ENCODE results near the gene APOBEC2. TPM values are rescaled to one million over a fixed set of nuclear protein-coding genes. Genes with fewer than 3 reads are reported as not detected.
A peak's percentile ranks its signal among the peaks of the same experiment; 100 is the strongest.

Gene APOBEC2
- total and polyA plus RNA-seq, 2 of the 13 experiments (the other 11 are each of a cell fraction or from before 2014, with no cell fraction given): 0.09 TPM; not detected in 1

- TF ChIP-seq, protein P1, sequence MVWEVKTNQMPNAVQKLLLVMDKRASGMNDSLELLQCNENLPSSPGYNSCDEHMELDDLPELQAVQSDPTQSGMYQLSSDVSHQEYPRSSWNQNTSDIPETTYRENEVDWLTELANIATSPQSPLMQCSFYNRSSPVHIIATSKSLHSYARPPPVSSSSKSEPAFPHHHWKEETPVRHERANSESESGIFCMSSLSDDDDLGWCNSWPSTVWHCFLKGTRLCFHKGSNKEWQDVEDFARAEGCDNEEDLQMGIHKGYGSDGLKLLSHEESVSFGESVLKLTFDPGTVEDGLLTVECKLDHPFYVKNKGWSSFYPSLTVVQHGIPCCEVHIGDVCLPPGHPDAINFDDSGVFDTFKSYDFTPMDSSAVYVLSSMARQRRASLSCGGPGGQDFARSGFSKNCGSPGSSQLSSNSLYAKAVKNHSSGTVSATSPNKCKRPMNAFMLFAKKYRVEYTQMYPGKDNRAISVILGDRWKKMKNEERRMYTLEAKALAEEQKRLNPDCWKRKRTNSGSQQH (CRISPR knock-in tag; IDR thresholded peaks at IDR 0.05; ENCODE audit: low read depth): no peak
- no peak for TF ChIP-seq CREB1 (IDR thresholded peaks at IDR 0.05)
- no peak for TF ChIP-seq CREB1 (CRISPR knock-in tag; IDR thresholded peaks at IDR 0.05)
- TF ChIP-seq JARID2 (CRISPR knock-in tag; IDR thresholded peaks at IDR 0.05; ENCODE audit: insufficient replicate concordance): peak; percentile 9
- TF ChIP-seq DR1 (CRISPR knock-in tag; IDR thresholded peaks at IDR 0.05): no peak
- no peak for TF ChIP-seq GZF1 (CRISPR knock-in tag; IDR thresholded peaks at IDR 0.05)
- TF ChIP-seq IKZF5 (CRISPR knock-in tag; IDR thresholded peaks at IDR 0.05): no peak
- no peak for TF ChIP-seq SATB2 (CRISPR knock-in tag; IDR thresholded peaks at IDR 0.05)
- TF ChIP-seq ZNF549 (CRISPR knock-in tag; IDR thresholded peaks at IDR 0.05): no peak
- peak; percentile 78; the same call in 1 of the 2 replicates for TF ChIP-seq MTA1 (CRISPR knock-in tag; IDR thresholded peaks at IDR 0.05; ENCODE audit: borderline replicate concordance)
- TF ChIP-seq ZNF616 (CRISPR knock-in tag; IDR thresholded peaks at IDR 0.05; ENCODE audit: low read depth): no peak
- no peak for TF ChIP-seq NCOR1 (IDR thresholded peaks at IDR 0.05; ENCODE audit: borderline replicate concordance, low read length)
- TF ChIP-seq, protein P2, sequence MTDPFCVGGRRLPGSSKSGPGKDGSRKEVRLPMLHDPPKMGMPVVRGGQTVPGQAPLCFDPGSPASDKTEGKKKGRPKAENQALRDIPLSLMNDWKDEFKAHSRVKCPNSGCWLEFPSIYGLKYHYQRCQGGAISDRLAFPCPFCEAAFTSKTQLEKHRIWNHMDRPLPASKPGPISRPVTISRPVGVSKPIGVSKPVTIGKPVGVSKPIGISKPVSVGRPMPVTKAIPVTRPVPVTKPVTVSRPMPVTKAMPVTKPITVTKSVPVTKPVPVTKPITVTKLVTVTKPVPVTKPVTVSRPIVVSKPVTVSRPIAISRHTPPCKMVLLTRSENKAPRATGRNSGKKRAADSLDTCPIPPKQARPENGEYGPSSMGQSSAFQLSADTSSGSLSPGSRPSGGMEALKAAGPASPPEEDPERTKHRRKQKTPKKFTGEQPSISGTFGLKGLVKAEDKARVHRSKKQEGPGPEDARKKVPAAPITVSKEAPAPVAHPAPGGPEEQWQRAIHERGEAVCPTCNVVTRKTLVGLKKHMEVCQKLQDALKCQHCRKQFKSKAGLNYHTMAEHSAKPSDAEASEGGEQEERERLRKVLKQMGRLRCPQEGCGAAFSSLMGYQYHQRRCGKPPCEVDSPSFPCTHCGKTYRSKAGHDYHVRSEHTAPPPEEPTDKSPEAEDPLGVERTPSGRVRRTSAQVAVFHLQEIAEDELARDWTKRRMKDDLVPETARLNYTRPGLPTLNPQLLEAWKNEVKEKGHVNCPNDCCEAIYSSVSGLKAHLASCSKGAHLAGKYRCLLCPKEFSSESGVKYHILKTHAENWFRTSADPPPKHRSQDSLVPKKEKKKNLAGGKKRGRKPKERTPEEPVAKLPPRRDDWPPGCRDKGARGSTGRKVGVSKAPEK (CRISPR knock-in tag; IDR thresholded peaks at IDR 0.05; ENCODE audit: borderline replicate concordance): peak; percentile 87; the same call in 1 of the 2 replicates
- no peak for TF ChIP-seq CHD2 (IDR thresholded peaks at IDR 0.05; ENCODE audit: low read depth, low read length)
- TF ChIP-seq, protein P3, sequence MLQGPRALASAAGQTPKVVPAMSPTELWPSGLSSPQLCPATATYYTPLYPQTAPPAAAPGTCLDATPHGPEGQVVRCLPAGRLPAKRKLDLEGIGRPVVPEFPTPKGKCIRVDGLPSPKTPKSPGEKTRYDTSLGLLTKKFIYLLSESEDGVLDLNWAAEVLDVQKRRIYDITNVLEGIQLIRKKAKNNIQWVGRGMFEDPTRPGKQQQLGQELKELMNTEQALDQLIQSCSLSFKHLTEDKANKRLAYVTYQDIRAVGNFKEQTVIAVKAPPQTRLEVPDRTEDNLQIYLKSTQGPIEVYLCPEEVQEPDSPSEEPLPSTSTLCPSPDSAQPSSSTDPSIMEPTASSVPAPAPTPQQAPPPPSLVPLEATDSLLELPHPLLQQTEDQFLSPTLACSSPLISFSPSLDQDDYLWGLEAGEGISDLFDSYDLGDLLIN (CRISPR knock-in tag; IDR thresholded peaks at IDR 0.05; ENCODE audit: borderline replicate concordance): no peak
- no peak; the same call in 1 of the 2 replicates for TF ChIP-seq GMEB1 (CRISPR knock-in tag; IDR thresholded peaks at IDR 0.05; ENCODE audit: borderline replicate concordance)
- TF ChIP-seq CBX2 (IDR thresholded peaks at IDR 0.05; ENCODE audit: low read depth, low read length): no peak
- no peak for TF ChIP-seq CBX2 (CRISPR knock-in tag; IDR thresholded peaks at IDR 0.05; ENCODE audit: low read depth)
- TF ChIP-seq ZKSCAN8 (CRISPR knock-in tag; IDR thresholded peaks at IDR 0.05; ENCODE audit: borderline replicate concordance): no peak
- TF ChIP-seq NFE2L1 (CRISPR knock-in tag; IDR thresholded peaks at IDR 0.05; ENCODE audit: borderline replicate concordance): 0 out of 2 replicates have a peak, but pooled peaks have one; percentile 16
- 0 out of 2 replicates have a peak, but pooled peaks have one; percentile 59 for TF ChIP-seq ZNF546 (CRISPR knock-in tag; conservative IDR thresholded peaks at IDR 0.05)
- TF ChIP-seq ELF1 (CRISPR knock-in tag; IDR thresholded peaks at IDR 0.05): no peak
These were observed 25.0 kb upstream of the APOBEC2 start (continued) for GRCh38 chr6:41027799-41028560.
